Measurements from ENCODE around the gene ANTXR1. TPM values are rescaled to one million over a fixed set of nuclear protein-coding genes. Genes with fewer than 3 reads are reported as not detected.

The ANTXR1 gene
- total RNA-seq, 4 donors from 2014 or later: 7.1 to 101 (median 15.8) TPM

- Histone ChIP-seq H3K4me3 (no peak overlapping the region), H3K9me3 (no peaks in the 10 kb centered on the region), H3K36me3 (no peaks in the 10 kb centered on the region), H3K27ac (peak overlapping the region; percentile 12 to 36 (median 13)), H3K4me1 (peaks cover 0 to 22% (median 5%) of the 10 kb centered on the region in 4 donors), H3K27me3 (no peaks in the 10 kb centered on the region)
- no peak for DNase-seq
- 65 to 72% methylated on average over 2 to 4 of the region's 4 CpGs for WGBS, 2 donors (ENCODE audit: low coverage in 1 of 2)
- intact Hi-C loops (cut with DNase I; ENCODE audit: low total_unique reads) (no loop called here), in situ Hi-C loops (cut with MboI; ENCODE audit: low pct_ligation_motif_present in 1 of 4, low pct_unique_long_range_greater_than_20kb in 1 of 4, low sequenced_read_pairs in 3 of 4) (no loop called here)
- TF ChIP-seq POLR2A (IDR thresholded peaks at IDR 0.05) (no peak), CTCF (IDR thresholded peaks at IDR 0.05) (no peak), EP300 (IDR thresholded peaks at IDR 0.05; ENCODE audit: low read depth) (no peak), POLR2AphosphoS5 (IDR thresholded peaks at IDR 0.05) (no peak)
These were observed 87.3 kb downstream of the ANTXR1 start for GRCh38 chr2:69100220-69100723.

- intact Hi-C loops (cut with DNase I; ENCODE audit: low total_unique reads): no loop called here
- DNase-seq: no peak
- H3K27ac ChIP-seq: no peak overlapping the region
- H3K4me1 ChIP-seq: peaks cover 0 to 18% (median 3%) of the 10 kb centered on the region in 4 donors
- TF ChIP-seq CTCF (IDR thresholded peaks at IDR 0.05) (no peak), EP300 (IDR thresholded peaks at IDR 0.05; ENCODE audit: low read depth) (no peak), POLR2AphosphoS5 (IDR thresholded peaks at IDR 0.05) (no peak), POLR2A (IDR thresholded peaks at IDR 0.05) (no peak)
- no peaks in the 10 kb centered on the region for H3K36me3 ChIP-seq
- no peak overlapping the region for H3K4me3 ChIP-seq
- no peaks in the 10 kb centered on the region for H3K27me3 ChIP-seq
- 87 to 94% methylated on average over 3 of the region's 3 CpGs for WGBS, 2 donors (ENCODE audit: low coverage in 1 of 2)
- in situ Hi-C loops (cut with MboI; ENCODE audit: low pct_ligation_motif_present in 1 of 4, low pct_unique_long_range_greater_than_20kb in 1 of 4, low sequenced_read_pairs in 3 of 4): no loop called here
- no peaks in the 10 kb centered on the region for H3K9me3 ChIP-seq
These were observed 89.1 kb downstream of the ANTXR1 start for GRCh38 chr2:69102041-69102593.

- no peak for DNase-seq
- Histone ChIP-seq H3K36me3 (no peaks in the 10 kb centered on the region), H3K4me1 (peaks cover 0 to 10% (median 2%) of the 10 kb centered on the region in 4 donors), H3K9me3 (no peaks in the 10 kb centered on the region), H3K27me3 (no peaks in the 10 kb centered on the region), H3K4me3 (no peak overlapping the region), H3K27ac (no peak overlapping the region)
- in situ Hi-C loops (cut with MboI; ENCODE audit: low pct_ligation_motif_present in 1 of 4, low pct_unique_long_range_greater_than_20kb in 1 of 4, low sequenced_read_pairs in 3 of 4) (no loop called here), intact Hi-C loops (cut with DNase I; ENCODE audit: low total_unique reads) (no loop called here)
- WGBS, 2 donors (ENCODE audit: low coverage in 1 of 2): 80 to 86% methylated on average over 5 of the region's 5 CpGs
- no peak for TF ChIP-seq EP300 (IDR thresholded peaks at IDR 0.05; ENCODE audit: low read depth)
- no peak for TF ChIP-seq POLR2A (IDR thresholded peaks at IDR 0.05)
- no peak for TF ChIP-seq POLR2AphosphoS5 (IDR thresholded peaks at IDR 0.05)
- TF ChIP-seq CTCF (IDR thresholded peaks at IDR 0.05): no peak
These were observed 90.4 kb downstream of the ANTXR1 start for GRCh38 chr2:69103419-69103818.

- in situ Hi-C loops (cut with MboI; ENCODE audit: low pct_ligation_motif_present in 1 of 4, low pct_unique_long_range_greater_than_20kb in 1 of 4, low sequenced_read_pairs in 3 of 4): no loop called here
These were observed 91.3 kb downstream of the ANTXR1 start for GRCh38 chr2:69104261-69104660.

More at GRCh38 chr2:69104261-69104660, 91.3 kb downstream of the ANTXR1 start:
- intact Hi-C loops (cut with DNase I; ENCODE audit: low total_unique reads): no loop called here
- Histone ChIP-seq H3K27ac (peak overlapping the region in 2 of 4 donors; percentile 15 to 18), H3K36me3 (no peaks in the 10 kb centered on the region), H3K4me3 (no peak overlapping the region), H3K4me1 (peaks cover 0 to 17% (median 2%) of the 10 kb centered on the region in 4 donors), H3K9me3 (no peaks in the 10 kb centered on the region), H3K27me3 (no peaks in the 10 kb centered on the region)
- DNase-seq: no peak
- WGBS, 2 donors (ENCODE audit: low coverage in 1 of 2): 54 to 59% methylated on average over 3 of the region's 3 CpGs
- TF ChIP-seq POLR2AphosphoS5 (IDR thresholded peaks at IDR 0.05): no peak
- no peak for TF ChIP-seq EP300 (IDR thresholded peaks at IDR 0.05; ENCODE audit: low read depth)
- TF ChIP-seq CTCF (IDR thresholded peaks at IDR 0.05): no peak
- no peak for TF ChIP-seq POLR2A (IDR thresholded peaks at IDR 0.05)
